C1 segment of cervical spinal cord (tissue), 14 donors: ENCODE data around the gene TMEM183A.
"Not testable (repeated sequence)": the region's sequence is repeated elsewhere in the genome, so short reads cannot be mapped to it uniquely, and the experiment has no call there.

Experiments used
- DNase-seq, 14 donors: peaks; one replicate each; lab custom pipeline; 2025; lab: John Stamatoyannopoulos, UW

TMEM183A gene

GRCh38 chr1:202987255-202987654 is 19.9 kb upstream of the TMEM183A start:
- no peak for DNase-seq

GRCh38 chr1:202987922-202988583 is 19.1 kb upstream of the TMEM183A start:
- DNase-seq: no peak

GRCh38 chr1:202989879-202990278 is 17.3 kb upstream of the TMEM183A start:
- no peak for DNase-seq

- no peak for DNase-seq
Observed at GRCh38 chr1:202991112-202991511, 16.1 kb upstream of the TMEM183A start.

- DNase-seq: no peak
Observed at GRCh38 chr1:202994756-202995155, 12.4 kb upstream of the TMEM183A start.

GRCh38 chr1:202998836-202999750 is 8.1 kb upstream of the TMEM183A start:
- DNase-seq: peak in 4 of 14 donors; percentile 2 to 10 (median 4)

GRCh38 chr1:203000217-203000944 is 6.8 kb upstream of the TMEM183A start:
- no peak for DNase-seq

- DNase-seq: no peak
Observed at GRCh38 chr1:203001986-203002385, 5.2 kb upstream of the TMEM183A start.

GRCh38 chr1:203002951-203003350 is 4.2 kb upstream of the TMEM183A start:
- DNase-seq: no peak

GRCh38 chr1:203005395-203006142 is 1.6 kb upstream of the TMEM183A start:
- not testable (repeated sequence) for DNase-seq

- DNase-seq: no peak
Observed at GRCh38 chr1:203009185-203009584, 2.0 kb downstream of the TMEM183A start.

- DNase-seq: no peak
Observed at GRCh38 chr1:203011582-203011981, 4.4 kb downstream of the TMEM183A start.

- DNase-seq: no peak
Observed at GRCh38 chr1:203017061-203017460, 9.9 kb downstream of the TMEM183A start.

- DNase-seq: no peak
Observed at GRCh38 chr1:203017692-203018091, 10.5 kb downstream of the TMEM183A start.

GRCh38 chr1:203022855-203023254 is 15.7 kb downstream of the TMEM183A start:
- DNase-seq: not testable (repeated sequence)

- DNase-seq: no peak
Observed at GRCh38 chr1:203025686-203026030, 18.5 kb downstream of the TMEM183A start.

GRCh38 chr1:203026031-203026665 is 19.0 kb downstream of the TMEM183A start, which contains the start of gene PPFIA4:
TSS of gene PPFIA4 (plus strand) at chr1:203026491. CDS start at chr1:203039009, 12,518 bp downstream.
- peak in 13 of 14 donors; percentile 43 to 87 (median 72) for DNase-seq

- DNase-seq: peak in 1 of 14 donors; percentile 71
Observed at GRCh38 chr1:203026666-203027663, 19.8 kb downstream of the TMEM183A start.

- no peak for DNase-seq
Observed at GRCh38 chr1:203028067-203028783, 21.1 kb downstream of the TMEM183A start.
